HK-2 (cell line): ENCODE results near the gene SEMA4D.

Experiments used
- DNase-seq: peaks from one replicate; pipeline ENCODE4 v3.0.0-alpha.2; 2018; ENCODE audit not compliant: unreplicated experiment

The SEMA4D gene

GRCh38 chr9:89497978-89498851 is at the start of gene SEMA4D:
Gene SEMA4D (minus strand): TSS chr9:89498113. CDS start chr9:89405456, 92,657 bp downstream.
- peak; percentile 65 for DNase-seq

GRCh38 chr9:89547000-89547399 is 49.1 kb upstream of the SEMA4D start:
- no peak for DNase-seq

GRCh38 chr9:89544279-89544661 is 46.4 kb upstream of the SEMA4D start:
- no peak for DNase-seq

GRCh38 chr9:89543621-89544278 is 45.8 kb upstream of the SEMA4D start:
- DNase-seq: no peak

- no peak for DNase-seq
These were observed 45.2 kb upstream of the SEMA4D start for GRCh38 chr9:89543111-89543510.

GRCh38 chr9:89542401-89543021 is 44.6 kb upstream of the SEMA4D start:
- DNase-seq: no peak

- no peak for DNase-seq
These were observed 43.9 kb upstream of the SEMA4D start for GRCh38 chr9:89541798-89542197.

- DNase-seq: no peak
These were observed 41.5 kb upstream of the SEMA4D start for GRCh38 chr9:89539374-89539773.

- no peak for DNase-seq
These were observed 41.0 kb upstream of the SEMA4D start for GRCh38 chr9:89538871-89539270.

GRCh38 chr9:89537166-89537565 is 39.3 kb upstream of the SEMA4D start:
- DNase-seq: no peak

GRCh38 chr9:89536600-89536999 is 38.7 kb upstream of the SEMA4D start:
- DNase-seq: no peak

- no peak for DNase-seq
These were observed 38.2 kb upstream of the SEMA4D start for GRCh38 chr9:89536145-89536574.

GRCh38 chr9:89535461-89535860 is 37.5 kb upstream of the SEMA4D start:
- no peak for DNase-seq

GRCh38 chr9:89534515-89535287 is 36.8 kb upstream of the SEMA4D start:
- no peak for DNase-seq

- no peak for DNase-seq
These were observed 35.6 kb upstream of the SEMA4D start for GRCh38 chr9:89533411-89534095.

GRCh38 chr9:89532944-89533343 is 35.0 kb upstream of the SEMA4D start:
- DNase-seq: no peak

GRCh38 chr9:89532478-89532877 is 34.6 kb upstream of the SEMA4D start:
- no peak for DNase-seq

GRCh38 chr9:89531766-89532165 is 33.9 kb upstream of the SEMA4D start:
- no peak for DNase-seq

- DNase-seq: no peak
These were observed 32.8 kb upstream of the SEMA4D start for GRCh38 chr9:89530726-89531125.

GRCh38 chr9:89529243-89530035 is 31.5 kb upstream of the SEMA4D start:
- DNase-seq: no peak

- DNase-seq: no peak
These were observed 30.6 kb upstream of the SEMA4D start for GRCh38 chr9:89528540-89528939.
